HG02798 (cell line): ENCODE data around the gene MAN1B1.
"Not testable (repeated sequence)": the region's sequence is repeated elsewhere in the genome, so short reads cannot be mapped to it uniquely, and the experiment has no call there.

ENCODE experiments used
- ATAC-seq: cut with Tn5 transposase; IDR thresholded peaks from one replicate; pipeline ENCODE4 v1.9.1; 2021; ENCODE audit warnings: mild to moderate bottlenecking; ENCODE audit not compliant: unreplicated experiment, poor library complexity

The MAN1B1 gene

GRCh38 chr9:137108608-137109249 lies 21.9 kb downstream of the MAN1B1 start:
- ATAC-seq = no peak

- no peak for ATAC-seq
Measured at GRCh38 chr9:137109250-137110146, 22.7 kb downstream of the MAN1B1 start.

- ATAC-seq = no peak
Measured at GRCh38 chr9:137110147-137110910, 23.5 kb downstream of the MAN1B1 start.

- ATAC-seq = no peak
Measured at GRCh38 chr9:137110911-137111787, 24.4 kb downstream of the MAN1B1 start.

- ATAC-seq = no peak
Measured at GRCh38 chr9:137111788-137112563, 25.2 kb downstream of the MAN1B1 start.

- ATAC-seq = no peak
Measured at GRCh38 chr9:137112564-137113384, 26.0 kb downstream of the MAN1B1 start.

GRCh38 chr9:137113385-137114159 lies 26.8 kb downstream of the MAN1B1 start:
- ATAC-seq = no peak

GRCh38 chr9:137114220-137114612 lies 27.4 kb downstream of the MAN1B1 start:
- no peak for ATAC-seq

- peak; percentile 79 for ATAC-seq
Measured at GRCh38 chr9:137114613-137115393, 28.0 kb downstream of the MAN1B1 start, which contains the start of gene DPP7. DPP7 (minus strand) TSS chr9:137114733; CDS start chr9:137114713, 20 bp downstream.

GRCh38 chr9:137115394-137116026 lies 28.7 kb downstream of the MAN1B1 start:
- ATAC-seq = no peak

GRCh38 chr9:137116027-137116507 lies 29.3 kb downstream of the MAN1B1 start:
- ATAC-seq = no peak

GRCh38 chr9:137116728-137117127 lies 29.9 kb downstream of the MAN1B1 start:
- no peak for ATAC-seq

GRCh38 chr9:137117269-137117731 lies 30.5 kb downstream of the MAN1B1 start:
- ATAC-seq = no peak

GRCh38 chr9:137118092-137118603 lies 31.4 kb downstream of the MAN1B1 start:
- ATAC-seq = not testable (repeated sequence)

- not testable (repeated sequence) for ATAC-seq
Measured at GRCh38 chr9:137121927-137122795, 35.4 kb downstream of the MAN1B1 start.
